GM23248 (cell line): ENCODE results near the gene SALL4. TPM values are rescaled to one million over a fixed set of nuclear protein-coding genes. Genes with fewer than 3 reads are reported as not detected.

ENCODE experiments used
- DNase-seq: peaks from one replicate; pipeline ENCODE4 v3.0.0-alpha.2; 2015
- H2AFZ ChIP-seq: fragments of 200-600 bp; sonication (generic); 2 replicates; pipeline ENCODE4 v1.6.1; 2016; ENCODE audit warnings: antibody characterized with exemption
- H3F3A ChIP-seq: fragments of 200-600 bp; sonication (generic); 2 replicates; pipeline ENCODE4 v1.6.1; 2016; ENCODE audit warnings: mild to moderate bottlenecking, antibody characterized with exemption, mixed run types; ENCODE audit not compliant: insufficient read depth
- H3K27ac ChIP-seq: fragments of 200-600 bp; sonication (generic); 2 replicates; pipeline ENCODE4 v1.5.1; 2016; ENCODE audit warnings: mild to moderate bottlenecking
- H3K27me3 ChIP-seq: fragments of 200-600 bp; sonication (generic); replicated peaks from 2 replicates; pipeline ENCODE4 v1.6.1; 2016; ENCODE audit warnings: mild to moderate bottlenecking; ENCODE audit not compliant: insufficient read depth
- H3K36me3 ChIP-seq: fragments of 200-600 bp; sonication (generic); 2 replicates; pipeline ENCODE4 v1.6.1; 2016; ENCODE audit warnings: low read depth, mild to moderate bottlenecking
- H3K4me1 ChIP-seq: fragments of 200-600 bp; sonication (generic); 2 replicates; pipeline ENCODE4 v1.6.1; 2016; ENCODE audit warnings: mild to moderate bottlenecking; ENCODE audit not compliant: insufficient read depth
- H3K4me2 ChIP-seq: fragments of 200-600 bp; sonication (generic); one replicate; pipeline ENCODE4 v1.6.1; 2016; ENCODE audit warnings: mild to moderate bottlenecking; ENCODE audit not compliant: unreplicated experiment
- H3K4me3 ChIP-seq: fragments of 200-600 bp; sonication (generic); 2 replicates; pipeline ENCODE4 v1.5.1; 2016; ENCODE audit warnings: mild to moderate bottlenecking
- H3K79me2 ChIP-seq: fragments of 200-600 bp; sonication (generic); 2 replicates; pipeline ENCODE4 v1.6.1; 2016; ENCODE audit warnings: mild to moderate bottlenecking; ENCODE audit not compliant: insufficient read depth
- H3K9ac ChIP-seq: fragments of 200-600 bp; sonication (generic); 2 replicates; pipeline ENCODE4 v1.6.1; 2016; ENCODE audit warnings: mild to moderate bottlenecking
- H3K9me2 ChIP-seq: fragments of 200-600 bp; sonication (generic); 2 replicates; pipeline ENCODE4 v1.6.1; 2016; ENCODE audit warnings: mixed run types, mild to moderate bottlenecking, moderate library complexity; ENCODE audit not compliant: insufficient read depth
- H3K9me3 ChIP-seq: fragments of 200-600 bp; sonication (generic); one replicate; pipeline ENCODE4 v1.6.1; 2017; ENCODE audit warnings: low read depth
- H4K20me1 ChIP-seq: fragments of 200-600 bp; sonication (generic); 2 replicates; pipeline ENCODE4 v1.6.0; 2016; ENCODE audit not compliant: insufficient read depth
- EZH2 ChIP-seq: fragments of 200-600 bp; sonication (generic); IDR thresholded peaks from 2 replicates; pipeline ENCODE4 v1.6.1; 2018; ENCODE audit warnings: antibody characterized with exemption, mild to moderate bottlenecking; ENCODE audit not compliant: insufficient read depth, poor library complexity, severe bottlenecking
- EZH2phosphoT487 ChIP-seq: fragments of 200-600 bp; sonication (generic); IDR thresholded peaks from 2 replicates; pipeline ENCODE4 v1.6.1; 2018; ENCODE audit warnings: antibody characterized with exemption, moderate library complexity, mild to moderate bottlenecking, low read depth; ENCODE audit not compliant: insufficient read depth
- WGBS, 2 experiments: methylation state at CpG; one replicate each; pipeline ENCODE4 v1.1.6; 2015 to 2017; ENCODE audit warnings: low lambda C conversion rate in 2 of 2, low coverage in 1 of 2; ENCODE audit errors: missing lambda C conversion rate in 2 of 2; 5-methylcytosine and 5-hydroxymethylcytosine counted together
- in situ Hi-C: fragments of 300-500 bp; cut with MboI; formaldehyde crosslinking; loops from 2 replicates; pipeline ENCODE4 v1.15.0; 2020
- polyA plus RNA-seq: library from polyadenylated mRNA; unstranded; fragments of >200 nt; fragmentation: Nextera tagmentation; extraction: Ambion mirVana; gene quantifications from 2 replicates; pipeline ENCODE4 v1.2.1, GENCODE V29; 2016
- total RNA-seq: library from RNA; depleted of rRNA; stranded (reverse); fragments of >200 nt; shearing (Covaris generic); gene quantifications from 2 replicates; pipeline ENCODE4 v1.2.3, GENCODE V29; 2014

The SALL4 gene
- total and polyA plus RNA-seq, 2 experiments from 2014 or later: not detected

GRCh38 chr20:51797357-51798025 is 4.8 kb downstream of the SALL4 start:
- TF ChIP-seq EZH2: no peak
- no peak for TF ChIP-seq EZH2phosphoT487
- Histone ChIP-seq H3K27ac (no peak overlapping the region), H3K9me3 (no peaks in the 10 kb centered on the region), H3F3A (no peaks in the 10 kb centered on the region), H3K27me3 (peaks cover 36% of the 10 kb centered on the region), H3K9me2 (no peaks in the 10 kb centered on the region), H3K79me2 (no peaks in the 10 kb centered on the region), H3K36me3 (no peaks in the 10 kb centered on the region), H3K4me2 (no peak overlapping the region), H2AFZ (no peak overlapping the region), H3K9ac (no peak overlapping the region), H4K20me1 (no peaks in the 10 kb centered on the region), H3K4me3 (no peak overlapping the region), H3K4me1 (no peaks in the 10 kb centered on the region)
- in situ Hi-C loops: loop anchor here (25.0 kb wide), 1 partner anchor 810 kb away; no protein-coding TSS in a partner anchor
- WGBS, 2 experiments: 52 to 58% methylated on average over 3 of the region's 3 CpGs
- no peak for DNase-seq

- Histone ChIP-seq H3K9ac (no peak overlapping the region), H3K9me3 (no peaks in the 10 kb centered on the region), H3K4me2 (no peak overlapping the region), H3K27ac (no peak overlapping the region), H3K27me3 (peaks cover 27% of the 10 kb centered on the region), H3F3A (no peaks in the 10 kb centered on the region), H3K9me2 (no peaks in the 10 kb centered on the region), H3K36me3 (no peaks in the 10 kb centered on the region), H3K79me2 (no peaks in the 10 kb centered on the region), H3K4me3 (no peak overlapping the region), H2AFZ (no peak overlapping the region), H4K20me1 (no peaks in the 10 kb centered on the region), H3K4me1 (no peaks in the 10 kb centered on the region)
- TF ChIP-seq EZH2 (no peak), EZH2phosphoT487 (no peak)
- WGBS, 2 experiments: 89 to 92% methylated on average over 3 of the region's 3 CpGs
- in situ Hi-C loops: loop anchor here (25.0 kb wide), 1 partner anchor 809 kb away; no protein-coding TSS in a partner anchor
- DNase-seq: no peak
Measured at GRCh38 chr20:51796340-51796739, 6.0 kb downstream of the SALL4 start.

GRCh38 chr20:51792960-51793359 is 9.4 kb downstream of the SALL4 start:
- Histone ChIP-seq H3K4me3 (no peak overlapping the region), H2AFZ (no peak overlapping the region), H3K27me3 (no peaks in the 10 kb centered on the region), H3K27ac (no peak overlapping the region), H3K79me2 (no peaks in the 10 kb centered on the region), H3K4me2 (no peak overlapping the region), H3F3A (no peaks in the 10 kb centered on the region), H3K4me1 (no peaks in the 10 kb centered on the region), H3K9ac (no peak overlapping the region), H3K9me3 (no peaks in the 10 kb centered on the region), H3K9me2 (no peaks in the 10 kb centered on the region), H3K36me3 (no peaks in the 10 kb centered on the region), H4K20me1 (no peaks in the 10 kb centered on the region)
- in situ Hi-C loops: loop anchor here (25.0 kb wide), 1 partner anchor 806 kb away; no protein-coding TSS in a partner anchor
- no peak for TF ChIP-seq EZH2
- no peak for TF ChIP-seq EZH2phosphoT487
- no peak for DNase-seq
- 80 to 84% methylated on average over 7 of the region's 7 CpGs for WGBS, 2 experiments

- Histone ChIP-seq H3K79me2 (no peaks in the 10 kb centered on the region), H3F3A (no peaks in the 10 kb centered on the region), H2AFZ (no peak overlapping the region), H4K20me1 (no peaks in the 10 kb centered on the region), H3K4me2 (no peak overlapping the region), H3K4me1 (no peaks in the 10 kb centered on the region), H3K4me3 (no peak overlapping the region), H3K27ac (no peak overlapping the region), H3K9me3 (no peaks in the 10 kb centered on the region), H3K9ac (no peak overlapping the region), H3K9me2 (no peaks in the 10 kb centered on the region), H3K27me3 (no peaks in the 10 kb centered on the region), H3K36me3 (no peaks in the 10 kb centered on the region)
- TF ChIP-seq EZH2 (no peak), EZH2phosphoT487 (no peak)
- WGBS, 2 experiments: 82 to 84% methylated on average over 11 to 13 of the region's 13 CpGs
- in situ Hi-C loops: loop anchor here (25.0 kb wide), 1 partner anchor 804 kb away; no protein-coding TSS in a partner anchor
- DNase-seq: no peak
Measured at GRCh38 chr20:51791626-51792025, 10.7 kb downstream of the SALL4 start.

GRCh38 chr20:51790256-51790655 is 12.1 kb downstream of the SALL4 start:
- Histone ChIP-seq H3K4me1 (no peaks in the 10 kb centered on the region), H3K9ac (no peak overlapping the region), H3K4me3 (no peak overlapping the region), H3K36me3 (no peaks in the 10 kb centered on the region), H3K79me2 (no peaks in the 10 kb centered on the region), H3K9me3 (no peaks in the 10 kb centered on the region), H2AFZ (no peak overlapping the region), H3F3A (no peaks in the 10 kb centered on the region), H4K20me1 (no peaks in the 10 kb centered on the region), H3K27me3 (no peaks in the 10 kb centered on the region), H3K27ac (no peak overlapping the region), H3K9me2 (no peaks in the 10 kb centered on the region), H3K4me2 (no peak overlapping the region)
- no peak for TF ChIP-seq EZH2phosphoT487
- TF ChIP-seq EZH2: no peak
- in situ Hi-C loops: loop anchor here (25.0 kb wide), 1 partner anchor 803 kb away; no protein-coding TSS in a partner anchor
- no peak for DNase-seq
- 89 to 92% methylated on average over 16 to 17 of the region's 17 CpGs for WGBS, 2 experiments
